ENCODE measurements around the gene HSD17B2. TPM values are rescaled to one million over a fixed set of nuclear protein-coding genes. Genes with fewer than 3 reads are reported as not detected.

HSD17B2 gene
- total and polyA plus RNA-seq, 2 of the 4 experiments (the other 2 are of a cell fraction): 0.12 to 0.18 TPM

DNA sequence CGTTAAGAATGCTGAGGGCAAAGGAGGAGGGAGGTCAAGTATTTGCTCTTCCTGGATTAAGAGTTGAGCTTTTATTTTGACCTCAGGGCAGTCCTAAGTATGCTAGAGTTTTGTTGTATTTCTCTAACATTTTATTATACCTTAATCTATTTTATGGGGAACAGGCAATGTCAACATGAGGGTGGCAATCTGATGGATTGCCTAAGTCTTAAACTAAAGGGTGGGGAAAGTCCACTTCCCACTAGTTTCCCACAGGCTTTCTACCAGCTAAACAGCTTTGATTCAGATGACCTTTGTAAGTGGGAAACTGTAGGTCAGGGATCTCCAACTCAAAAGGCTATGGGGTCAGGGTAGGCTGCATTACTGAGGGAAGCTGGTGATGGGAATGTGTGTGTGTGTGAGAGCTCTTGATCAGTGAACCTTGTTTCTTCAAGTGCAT, 24.9 kb downstream of the HSD17B2 start:
- no peak overlapping the region for H3K4me2 ChIP-seq (ENCODE audit: low read depth, low read length)
- H3K4me3 ChIP-seq (ENCODE audit: insufficient read depth, low read depth, low read length): no peak overlapping the region
- H3K9me3 ChIP-seq (ENCODE audit: control insufficient read depth, insufficient read depth, low read length): no peaks in the 10 kb centered on the region
- H2BK15ac ChIP-seq (ENCODE audit: low read depth, low read length): no peak overlapping the region
- no peak overlapping the region for H2AK9ac ChIP-seq (replicated peaks; ENCODE audit: low read depth, low read length, poor library complexity)
- no TSS peak for BruUV-seq (replicated peaks)
- H3K14ac ChIP-seq (replicated peaks; ENCODE audit: low read depth, low read length): no peak overlapping the region
- peak overlapping the region; percentile 8; the same call in 1 of the 2 replicates for H3K27ac ChIP-seq (ENCODE audit: insufficient read depth, low read length)
- H2BK20ac ChIP-seq (ENCODE audit: low read depth, low read length): no peak overlapping the region
- H3K79me1 ChIP-seq (ENCODE audit: low read depth in 1 of 2, low read length in 2 of 2): no peaks in the 10 kb centered on the region
- ChIA-PET POLR2A (ENCODE audit: unreplicated experiment) (interaction anchor here (0.6 kb wide), 1 partner anchor 1359 kb away, joined by 3 read pairs; no protein-coding TSS in a partner anchor), CTCF (no interaction called here)
- no peak overlapping the region for H2AFZ ChIP-seq (replicated peaks; ENCODE audit: low read length, poor library complexity)
- no peaks in the 10 kb centered on the region for H3K27me3 ChIP-seq (ENCODE audit: control insufficient read depth, insufficient read depth, low read length)
- no peak for DNase-seq
- H4K91ac ChIP-seq (ENCODE audit: insufficient read depth, low read depth, low read length): no peak overlapping the region; the same call in 1 of the 2 replicates
- H3K36me3 ChIP-seq (ENCODE audit: control insufficient read depth, insufficient read depth, low read length): no peaks in the 10 kb centered on the region
- no peak overlapping the region for H2BK120ac ChIP-seq (ENCODE audit: low read depth, low read length)
- peaks cover 3% of the 10 kb centered on the region; the same call in 1 of the 2 replicates for H3K9me1 ChIP-seq (ENCODE audit: insufficient read depth, low read length)
- no peak overlapping the region for H2AK5ac ChIP-seq (ENCODE audit: low read depth, low read length)
- dilution Hi-C loops (cut with HindIII; ENCODE audit: low sequenced_read_pairs, unreplicated experiment): no loop called here
- no peak overlapping the region for H3K23ac ChIP-seq (ENCODE audit: low read depth, low read length)
- no CpG with 5 or more reads among the region's 1 CpG for WGBS, 2 experiments (ENCODE audit: extremely low coverage in 2 of 2, insufficient read length in 1 of 2)
- H4K20me1 ChIP-seq (ENCODE audit: insufficient read depth, low read length): no peaks in the 10 kb centered on the region
- H4K5ac ChIP-seq (ENCODE audit: low read depth, low read length): peak overlapping the region; percentile 1; the same call in 1 of the 2 replicates
- no peak for TF ChIP-seq NFE2L2 (IDR thresholded peaks at IDR 0.05; ENCODE audit: low read depth, low read length)
- no peak for TF ChIP-seq BHLHE40 (IDR thresholded peaks at IDR 0.05; ENCODE audit: low read depth, low read length)
- no peak for TF ChIP-seq RCOR1 (IDR thresholded peaks at IDR 0.05; ENCODE audit: insufficient replicate concordance, low read length)
- TF ChIP-seq MXI1 (IDR thresholded peaks at IDR 0.05; ENCODE audit: borderline replicate concordance, low read depth, low read length): no peak
- no peak for TF ChIP-seq CEBPB (IDR thresholded peaks at IDR 0.05; ENCODE audit: low read depth, low read length)
- no peak for TF ChIP-seq RAD21 (IDR thresholded peaks at IDR 0.05; ENCODE audit: low read length)
- TF ChIP-seq, protein P1, sequence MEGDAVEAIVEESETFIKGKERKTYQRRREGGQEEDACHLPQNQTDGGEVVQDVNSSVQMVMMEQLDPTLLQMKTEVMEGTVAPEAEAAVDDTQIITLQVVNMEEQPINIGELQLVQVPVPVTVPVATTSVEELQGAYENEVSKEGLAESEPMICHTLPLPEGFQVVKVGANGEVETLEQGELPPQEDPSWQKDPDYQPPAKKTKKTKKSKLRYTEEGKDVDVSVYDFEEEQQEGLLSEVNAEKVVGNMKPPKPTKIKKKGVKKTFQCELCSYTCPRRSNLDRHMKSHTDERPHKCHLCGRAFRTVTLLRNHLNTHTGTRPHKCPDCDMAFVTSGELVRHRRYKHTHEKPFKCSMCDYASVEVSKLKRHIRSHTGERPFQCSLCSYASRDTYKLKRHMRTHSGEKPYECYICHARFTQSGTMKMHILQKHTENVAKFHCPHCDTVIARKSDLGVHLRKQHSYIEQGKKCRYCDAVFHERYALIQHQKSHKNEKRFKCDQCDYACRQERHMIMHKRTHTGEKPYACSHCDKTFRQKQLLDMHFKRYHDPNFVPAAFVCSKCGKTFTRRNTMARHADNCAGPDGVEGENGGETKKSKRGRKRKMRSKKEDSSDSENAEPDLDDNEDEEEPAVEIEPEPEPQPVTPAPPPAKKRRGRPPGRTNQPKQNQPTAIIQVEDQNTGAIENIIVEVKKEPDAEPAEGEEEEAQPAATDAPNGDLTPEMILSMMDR (conservative IDR thresholded peaks at IDR 0.05; ENCODE audit: low read depth, low read length): no peak
- no peak for TF ChIP-seq FOS (IDR thresholded peaks at IDR 0.05; ENCODE audit: low read depth, low read length)
- no peak for TF ChIP-seq MAFK (IDR thresholded peaks at IDR 0.05; ENCODE audit: low read depth, low read length)
- TF ChIP-seq, protein P2, sequence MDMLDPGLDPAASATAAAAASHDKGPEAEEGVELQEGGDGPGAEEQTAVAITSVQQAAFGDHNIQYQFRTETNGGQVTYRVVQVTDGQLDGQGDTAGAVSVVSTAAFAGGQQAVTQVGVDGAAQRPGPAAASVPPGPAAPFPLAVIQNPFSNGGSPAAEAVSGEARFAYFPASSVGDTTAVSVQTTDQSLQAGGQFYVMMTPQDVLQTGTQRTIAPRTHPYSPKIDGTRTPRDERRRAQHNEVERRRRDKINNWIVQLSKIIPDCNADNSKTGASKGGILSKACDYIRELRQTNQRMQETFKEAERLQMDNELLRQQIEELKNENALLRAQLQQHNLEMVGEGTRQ (IDR thresholded peaks at IDR 0.05; ENCODE audit: low read depth, low read length): no peak
- TF ChIP-seq SMC3 (IDR thresholded peaks at IDR 0.05; ENCODE audit: low read depth, low read length): no peak
- TF ChIP-seq, protein P3, sequence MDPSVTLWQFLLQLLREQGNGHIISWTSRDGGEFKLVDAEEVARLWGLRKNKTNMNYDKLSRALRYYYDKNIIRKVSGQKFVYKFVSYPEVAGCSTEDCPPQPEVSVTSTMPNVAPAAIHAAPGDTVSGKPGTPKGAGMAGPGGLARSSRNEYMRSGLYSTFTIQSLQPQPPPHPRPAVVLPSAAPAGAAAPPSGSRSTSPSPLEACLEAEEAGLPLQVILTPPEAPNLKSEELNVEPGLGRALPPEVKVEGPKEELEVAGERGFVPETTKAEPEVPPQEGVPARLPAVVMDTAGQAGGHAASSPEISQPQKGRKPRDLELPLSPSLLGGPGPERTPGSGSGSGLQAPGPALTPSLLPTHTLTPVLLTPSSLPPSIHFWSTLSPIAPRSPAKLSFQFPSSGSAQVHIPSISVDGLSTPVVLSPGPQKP (IDR thresholded peaks at IDR 0.05; ENCODE audit: borderline replicate concordance, low read depth, low read length): no peak
- TF ChIP-seq MAZ (IDR thresholded peaks at IDR 0.05; ENCODE audit: borderline replicate concordance, low read depth, low read length): no peak
- TF ChIP-seq CHD1 (IDR thresholded peaks at IDR 0.05; ENCODE audit: low read depth, low read length): no peak
- TF ChIP-seq POLR2A (IDR thresholded peaks at IDR 0.05; ENCODE audit: low read depth, low read length): no peak
- TF ChIP-seq RFX5 (IDR thresholded peaks at IDR 0.05; ENCODE audit: low read depth, low read length): no peak
- peak overlapping the region; percentile 21; the same call in 1 of the 2 replicates for H3K18ac ChIP-seq (ENCODE audit: low read depth, low read length)
- ATAC-seq (ENCODE audit: low read depth): no peak
- no peak overlapping the region for H2BK5ac ChIP-seq (ENCODE audit: low read depth, low read length, poor library complexity, severe bottlenecking)
- intact Hi-C loops (cut with micrococcal nuclease): no loop called here
- H3K4ac ChIP-seq (ENCODE audit: low read depth, low read length): no peak overlapping the region
- in situ Hi-C loops (cut with MboI; ENCODE audit: low sequenced_read_pairs): no loop called here
- no peak overlapping the region for H3K56ac ChIP-seq (ENCODE audit: extremely low read depth, insufficient read depth, low read length)
- peaks cover 7% of the 10 kb centered on the region for H3K4me1 ChIP-seq (ENCODE audit: control insufficient read depth, insufficient read depth, low read length)
- H4K8ac ChIP-seq (ENCODE audit: low read depth in 2 of 2, low read length in 2 of 2): no peak overlapping the region
- no peak overlapping the region for H3K9ac ChIP-seq (ENCODE audit: low read depth, low read length)

Measured in IMR-90 (cell line).